CD4-positive, CD25-positive, alpha-beta regulatory T cell (primary cell): ENCODE data around the gene ZBED5. TPM values are rescaled to one million over a fixed set of nuclear protein-coding genes. Genes with fewer than 3 reads are reported as not detected.
A peak's percentile ranks its signal among the peaks of the same experiment; 100 is the strongest.

Source experiments
- ATAC-seq, 2 donors: fragments of 150-1000 bp; cut with Tn5 transposase; one replicate each; pipeline ENCODE4 v1.10.0; 2021; ENCODE audit warnings: low read depth in 2 of 2, moderate number of reproducible peaks in 2 of 2, moderate library complexity in 1 of 2
- DNase-seq, 3 donors: peaks; one replicate each; pipeline versions ENCODE4 v3.0.0 to v3.0.0-alpha.2; 2012 to 2022; ENCODE audit warnings: mixed read lengths in 1 of 3
- H3K27ac ChIP-seq: one replicate; pipeline ENCODE4 v1.7.0; 2013; ENCODE audit warnings: mild to moderate bottlenecking, low read length; ENCODE audit not compliant: insufficient read depth, poor library complexity, severe bottlenecking
- H3K27me3 ChIP-seq: one replicate; pipeline ENCODE4 v1.7.0; 2013; ENCODE audit warnings: low read length; ENCODE audit not compliant: control insufficient read depth, insufficient read depth
- H3K36me3 ChIP-seq: one replicate; pipeline ENCODE4 v1.7.0; 2013; ENCODE audit warnings: mild to moderate bottlenecking, low read length, moderate library complexity; ENCODE audit not compliant: control insufficient read depth, insufficient read depth
- H3K4me1 ChIP-seq: 2 replicates; pipeline ENCODE4 v1.7.0; 2013; ENCODE audit warnings: mild to moderate bottlenecking, low read length; ENCODE audit not compliant: insufficient read depth, control insufficient read depth, poor library complexity, severe bottlenecking
- H3K4me3 ChIP-seq: one replicate; pipeline ENCODE4 v1.7.0; 2013; ENCODE audit warnings: low read depth, mild to moderate bottlenecking, low read length, moderate library complexity
- H3K9me3 ChIP-seq, 2 experiments: 1 replicate in 1 of 2; 2 replicates in 1 of 2; pipeline ENCODE4 v1.7.0; 2013; ENCODE audit warnings: low read length in 2 of 2, mild to moderate bottlenecking in 1 of 2, moderate library complexity in 1 of 2; ENCODE audit not compliant: control insufficient read depth in 2 of 2
- H3K27ac Mint-ChIP-seq, 3 donors: one replicate each; pipeline ENCODE4 v1.8.0; 2020 to 2022; ENCODE audit warnings: mild to moderate bottlenecking in 3 of 3, mixed read lengths in 3 of 3, moderate library complexity in 2 of 3
- H3K27me3 Mint-ChIP-seq: one replicate; pipeline ENCODE4 v1.8.0; 2022; ENCODE audit warnings: mild to moderate bottlenecking, mixed read lengths
- H3K36me3 Mint-ChIP-seq: one replicate; pipeline ENCODE4 v1.8.0; 2020; ENCODE audit warnings: mixed read lengths
- H3K4me1 Mint-ChIP-seq, 4 donors: one replicate each; pipeline ENCODE4 v1.8.0; 2020 to 2022; ENCODE audit warnings: mixed read lengths in 4 of 4, mild to moderate bottlenecking in 1 of 4
- H3K4me3 Mint-ChIP-seq, 4 donors: one replicate each; pipeline ENCODE4 v1.8.0; 2020 to 2022; ENCODE audit warnings: mild to moderate bottlenecking in 4 of 4, mixed read lengths in 4 of 4, moderate library complexity in 3 of 4
- H3K9me3 Mint-ChIP-seq, 7 donors: one replicate each; pipeline ENCODE4 v1.8.0; 2020 to 2022; ENCODE audit warnings: mixed read lengths in 7 of 7, mild to moderate bottlenecking in 3 of 7, moderate library complexity in 2 of 7
- polyA plus RNA-seq, 4 donors: library from polyadenylated mRNA; unstranded; fragments of 300-500 nt; fragmentation: Illumina TruSeq; gene quantifications; one replicate each; pipeline ENCODE4 v1.2.3, GENCODE V29; 2021
- total RNA-seq: library from RNA; stranded (reverse); gene quantifications from one replicate; pipeline ENCODE4 v1.2.3, GENCODE V29; 2022

Gene ZBED5
- total RNA-seq (62.6 TPM), polyA plus RNA-seq (10 to 100 TPM; 14.7 to 22.4 (median 18.0) TPM)

GRCh38 chr11:10857709-10858438, at the start of gene ZBED5:
Gene ZBED5, minus strand, starts transcription at chr11:10858053. Its CDS starts 3,108 bp downstream, at chr11:10854945.
- Mint-ChIP-seq H3K27me3 (no peaks in the 10 kb centered on the region), H3K27ac (peak within 1 kb of the TSS; percentile 99 to 100 (median 100)), H3K4me1 (peaks cover 24 to 56% (median 40%) of the 10 kb centered on the region in 4 donors), H3K9me3 (peaks cover 0 to 2% (median 0%) of the 10 kb centered on the region in 7 donors), H3K36me3 (peaks cover 19% of the 10 kb centered on the region), H3K4me3 (peak within 1 kb of the TSS; percentile 97 to 100 (median 100))
- Histone ChIP-seq H3K27ac (peak within 1 kb of the TSS; percentile 96), H3K9me3 (no peaks in the 10 kb centered on the region), H3K36me3 (peaks cover 27% of the 10 kb centered on the region), H3K27me3 (no peaks in the 10 kb centered on the region), H3K4me1 (peaks cover 33% of the 10 kb centered on the region), H3K4me3 (peak within 1 kb of the TSS; percentile 97)
- peak; percentile 92 to 99 (median 97) for DNase-seq
- peak; percentile 91 to 93 for ATAC-seq

- H3K27ac Mint-ChIP-seq = no peak overlapping the region
- no peaks in the 10 kb centered on the region for H3K4me1 Mint-ChIP-seq
- H3K9me3 ChIP-seq = no peaks in the 10 kb centered on the region
- H3K4me1 ChIP-seq = no peaks in the 10 kb centered on the region
- H3K36me3 ChIP-seq = no peaks in the 10 kb centered on the region
- peaks cover 5% of the 10 kb centered on the region for H3K36me3 Mint-ChIP-seq
- H3K9me3 Mint-ChIP-seq = no peaks in the 10 kb centered on the region
- H3K27me3 ChIP-seq = no peaks in the 10 kb centered on the region
- peaks cover 29% of the 10 kb centered on the region for H3K27me3 Mint-ChIP-seq
- H3K4me3 Mint-ChIP-seq = no peak overlapping the region
- H3K4me3 ChIP-seq = no peak overlapping the region
- no peak overlapping the region for H3K27ac ChIP-seq
- ATAC-seq (no peak), DNase-seq (no peak)
Observed at GRCh38 chr11:10906521-10906920, 48.7 kb upstream of the ZBED5 start.

- Histone ChIP-seq H3K27ac (no peak overlapping the region), H3K9me3 (no peaks in the 10 kb centered on the region), H3K4me1 (no peaks in the 10 kb centered on the region), H3K4me3 (no peak overlapping the region), H3K36me3 (no peaks in the 10 kb centered on the region), H3K27me3 (no peaks in the 10 kb centered on the region)
- peak overlapping the region in 1 of 3 donors; percentile 62 for H3K27ac Mint-ChIP-seq
- DNase-seq = no peak
- no peak for ATAC-seq
- H3K9me3 Mint-ChIP-seq = no peaks in the 10 kb centered on the region
- peaks cover 0 to 3% (median 0%) of the 10 kb centered on the region in 4 donors for H3K4me1 Mint-ChIP-seq
- H3K36me3 Mint-ChIP-seq = no peaks in the 10 kb centered on the region
- H3K27me3 Mint-ChIP-seq = peaks cover 25% of the 10 kb centered on the region
- H3K4me3 Mint-ChIP-seq = no peak overlapping the region
Observed at GRCh38 chr11:10902301-10903063, 44.6 kb upstream of the ZBED5 start.

GRCh38 chr11:10900681-10901415, 43.0 kb upstream of the ZBED5 start:
- peak overlapping the region in 1 of 3 donors; percentile 19 for H3K27ac Mint-ChIP-seq

GRCh38 chr11:10899121-10899830, 41.4 kb upstream of the ZBED5 start:
- ATAC-seq (peak; percentile 10 to 38), DNase-seq (peak in 1 of 3 donors; percentile 2)
- H3K4me1 ChIP-seq = no peaks in the 10 kb centered on the region
- peaks cover 0 to 3% (median 0%) of the 10 kb centered on the region in 4 donors for H3K4me1 Mint-ChIP-seq
- no peak overlapping the region for H3K4me3 ChIP-seq
- no peaks in the 10 kb centered on the region for H3K9me3 Mint-ChIP-seq
- no peak overlapping the region for H3K4me3 Mint-ChIP-seq
- no peak overlapping the region for H3K27ac ChIP-seq
- H3K27ac Mint-ChIP-seq = peak overlapping the region in 1 of 3 donors; percentile 43
- peaks cover 5% of the 10 kb centered on the region for H3K36me3 Mint-ChIP-seq
- H3K27me3 ChIP-seq = no peaks in the 10 kb centered on the region
- no peaks in the 10 kb centered on the region for H3K36me3 ChIP-seq
- peaks cover 5% of the 10 kb centered on the region for H3K27me3 Mint-ChIP-seq
- no peaks in the 10 kb centered on the region for H3K9me3 ChIP-seq

More at GRCh38 chr11:10900681-10901415, 43.0 kb upstream of the ZBED5 start:
- Histone ChIP-seq H3K27ac (no peak overlapping the region), H3K36me3 (no peaks in the 10 kb centered on the region), H3K27me3 (no peaks in the 10 kb centered on the region), H3K4me1 (no peaks in the 10 kb centered on the region), H3K4me3 (no peak overlapping the region), H3K9me3 (no peaks in the 10 kb centered on the region)
- DNase-seq = no peak
- peak overlapping the region in 1 of 4 donors; percentile 51 for H3K4me3 Mint-ChIP-seq
- H3K4me1 Mint-ChIP-seq = peaks cover 0 to 3% (median 0%) of the 10 kb centered on the region in 4 donors
- no peaks in the 10 kb centered on the region for H3K9me3 Mint-ChIP-seq
- no peak for ATAC-seq
- H3K36me3 Mint-ChIP-seq = no peaks in the 10 kb centered on the region
- peaks cover 12% of the 10 kb centered on the region for H3K27me3 Mint-ChIP-seq

- Mint-ChIP-seq H3K4me1 (peaks cover 0 to 3% (median 0%) of the 10 kb centered on the region in 4 donors), H3K9me3 (no peaks in the 10 kb centered on the region), H3K4me3 (no peak overlapping the region), H3K36me3 (peaks cover 5% of the 10 kb centered on the region), H3K27ac (no peak overlapping the region), H3K27me3 (peaks cover 5% of the 10 kb centered on the region)
- Histone ChIP-seq H3K27me3 (no peaks in the 10 kb centered on the region), H3K9me3 (no peaks in the 10 kb centered on the region), H3K27ac (no peak overlapping the region), H3K4me3 (no peak overlapping the region), H3K36me3 (no peaks in the 10 kb centered on the region), H3K4me1 (no peaks in the 10 kb centered on the region)
- ATAC-seq (no peak), DNase-seq (no peak)
Observed at GRCh38 chr11:10898763-10899025, 40.8 kb upstream of the ZBED5 start.
